Kidney (tissue), 14 donors: ENCODE data around the gene PIGO. TPM values are rescaled to one million over a fixed set of nuclear protein-coding genes. Genes with fewer than 3 reads are reported as not detected.

Source experiments
- DNase-seq, 5 donors: peaks; one replicate each; pipeline ENCODE4 v3.0.0-alpha.2; 2013 to 2020
- FAIRE-seq: peaks from 2 replicates; lab custom pipeline; 2012; peaks lifted over from hg19 to GRCh38; lab: Jason Lieb, UNC
- H3K27ac ChIP-seq, 2 donors: one replicate each; pipeline ENCODE4 v1.7.0; 2013; ENCODE audit warnings: low read depth in 2 of 2, low read length in 2 of 2, inconsistent platforms in 1 of 2
- H3K27me3 ChIP-seq: one replicate; pipeline ENCODE4 v1.7.1; 2013; ENCODE audit warnings: low read length, inconsistent platforms; ENCODE audit not compliant: control insufficient read depth, insufficient read depth
- H3K36me3 ChIP-seq, 3 donors: one replicate each; pipeline versions ENCODE4 v1.7.0 to v1.7.1; 2013; ENCODE audit warnings: low read length in 3 of 3, control low read depth in 1 of 3, inconsistent platforms in 1 of 3; ENCODE audit not compliant: insufficient read depth in 3 of 3, control insufficient read depth in 2 of 3
- H3K4me1 ChIP-seq, 3 donors: one replicate each; pipeline versions ENCODE4 v1.7.0 to v1.7.1; 2013; ENCODE audit warnings: low read length in 3 of 3, inconsistent platforms in 1 of 3, low read depth in 1 of 3; ENCODE audit not compliant: control insufficient read depth in 2 of 3, insufficient read depth in 2 of 3
- H3K4me3 ChIP-seq, 3 donors: one replicate each; pipeline versions ENCODE4 v1.7.0 to v1.8.1; 2013; ENCODE audit warnings: low read length in 3 of 3, control low read depth in 1 of 3, inconsistent platforms in 1 of 3
- H3K9ac ChIP-seq, 3 donors: one replicate each; pipeline versions ENCODE4 v1.7.0 to v1.7.1; 2013; ENCODE audit warnings: low read length in 3 of 3, control low read depth in 1 of 3, inconsistent platforms in 1 of 3
- H3K9me3 ChIP-seq, 3 donors: one replicate each; pipeline versions ENCODE4 v1.7.0 to v1.7.1; 2013; ENCODE audit warnings: low read length in 3 of 3, control low read depth in 1 of 3, inconsistent platforms in 1 of 3; ENCODE audit not compliant: control insufficient read depth in 2 of 3, insufficient read depth in 1 of 3
- CTCF ChIP-seq: IDR thresholded peaks from 3 replicates; pipeline ENCODE4 v1.5.1; 2012; ENCODE audit warnings: mild to moderate bottlenecking, moderate library complexity, borderline replicate concordance; ENCODE audit not compliant: insufficient read depth; ENCODE audit errors: extremely low read depth
- intact Hi-C: fragments of 100-400 bp; cut with DNase I; formaldehyde crosslinking; loops from one replicate; pipeline ENCODE4 v1.11.1; 2022
- polyA plus RNA-seq: library from polyadenylated mRNA; stranded (reverse); fragments of 350-450 nt; fragmentation: Illumina TruSeq; extraction: RNeasy Lipid Tissue Mini Kit (QIAGEN cat#74804); gene quantifications from one replicate; pipeline ENCODE4 v1.2.3, GENCODE V29; 2014; ENCODE audit warnings: low read depth, low replicate concordance; ENCODE audit not compliant: insufficient read depth
- total RNA-seq: library from RNA; stranded (reverse); fragmentation: NEBNext Ultra II Directional; extraction: Animal tissue kit (Norgen Biotek cat#: 25700); gene quantifications from one replicate; pipeline ENCODE4 v1.2.1, GENCODE V29; 2021
- donor health status: control.
- donor health status: control.
- donor health status: control.
- donor health status: control.
- donor health status: control.
- donor health status: DM: yes; HTN: yes; CAD: no.
- donor health status: Normal renal cell carcinoma (clear cell type).

The PIGO gene
- total and polyA plus RNA-seq, 2 donors from 2014 or later = 28.1 to 34.9 TPM

DNA sequence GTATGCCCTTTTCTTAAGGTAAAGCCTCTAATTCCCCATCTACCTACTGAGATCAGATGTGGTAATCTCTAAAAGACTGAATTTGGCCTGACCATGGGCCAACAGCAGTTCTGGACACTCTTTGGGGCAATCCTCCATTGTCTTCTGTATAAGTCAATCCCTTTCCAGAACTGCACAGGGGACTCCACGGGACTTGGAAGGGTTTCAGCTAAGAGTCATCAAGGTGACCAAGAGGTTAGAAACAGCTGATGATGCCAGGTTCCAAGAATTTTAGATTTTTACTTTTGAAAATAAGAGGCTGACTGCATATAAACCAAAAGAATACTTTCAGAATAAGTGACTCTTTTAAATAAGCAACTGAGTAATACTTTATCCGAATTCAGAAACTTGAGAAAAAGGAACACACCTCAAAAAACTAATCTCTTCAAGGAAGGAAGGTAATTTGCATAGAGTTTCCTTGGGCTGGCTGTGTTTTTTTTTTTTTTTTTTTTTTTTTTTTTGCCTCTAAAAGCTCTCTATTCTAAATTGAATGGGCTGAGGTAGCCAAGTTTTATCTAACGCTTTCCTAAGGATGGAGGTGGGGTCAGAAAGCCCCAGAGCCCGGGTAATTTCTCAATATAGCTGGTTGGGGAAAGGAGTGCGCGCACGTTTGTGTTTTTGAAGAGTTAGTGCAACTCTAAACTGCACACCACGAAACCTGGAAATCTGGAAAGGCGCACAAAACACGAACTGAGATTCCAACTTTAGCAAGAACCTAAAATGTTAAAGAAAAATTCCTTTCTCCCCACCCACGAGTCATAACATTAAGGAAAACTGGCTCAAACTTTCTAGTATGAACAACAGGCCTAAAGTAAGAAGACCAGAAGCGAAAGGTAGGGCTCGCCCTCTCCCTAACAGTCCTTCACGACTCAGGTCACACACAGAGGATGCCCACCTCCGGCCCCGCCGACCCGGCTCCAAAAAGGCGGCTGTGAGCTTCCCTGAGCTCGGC lies 25.3 kb downstream of the PIGO start:
- H3K4me1 ChIP-seq = peaks cover 4 to 29% (median 23%) of the 10 kb centered on the region in 3 donors
- H3K27me3 ChIP-seq = no peaks in the 10 kb centered on the region
- H3K9me3 ChIP-seq = no peaks in the 10 kb centered on the region
- TF ChIP-seq CTCF = no peak
- DNase-seq (peak in 2 of 5 donors; percentile 13 to 21), FAIRE-seq (no peak)
- intact Hi-C loops = no loop called here
- peak overlapping the region; percentile 93 to 98 for H3K27ac ChIP-seq
- peak overlapping the region; percentile 66 to 87 (median 85) for H3K4me3 ChIP-seq
- peak overlapping the region; percentile 48 to 92 (median 91) for H3K9ac ChIP-seq
- H3K36me3 ChIP-seq = peaks cover 12 to 19% (median 19%) of the 10 kb centered on the region in 3 donors

GRCh38 chr9:35069020-35069419 lies 27.4 kb downstream of the PIGO start:
- Histone ChIP-seq H3K4me1 (peaks cover 4 to 29% (median 23%) of the 10 kb centered on the region in 3 donors), H3K4me3 (peak overlapping the region in 2 of 3 donors; percentile 5 to 20), H3K9me3 (no peaks in the 10 kb centered on the region), H3K27ac (no peak overlapping the region), H3K9ac (peak overlapping the region in 1 of 3 donors; percentile 22), H3K27me3 (no peaks in the 10 kb centered on the region), H3K36me3 (peaks cover 24 to 40% (median 33%) of the 10 kb centered on the region in 3 donors)
- intact Hi-C loops = no loop called here
- DNase-seq = no peak
- no peak for FAIRE-seq
- no peak for TF ChIP-seq CTCF

DNA sequence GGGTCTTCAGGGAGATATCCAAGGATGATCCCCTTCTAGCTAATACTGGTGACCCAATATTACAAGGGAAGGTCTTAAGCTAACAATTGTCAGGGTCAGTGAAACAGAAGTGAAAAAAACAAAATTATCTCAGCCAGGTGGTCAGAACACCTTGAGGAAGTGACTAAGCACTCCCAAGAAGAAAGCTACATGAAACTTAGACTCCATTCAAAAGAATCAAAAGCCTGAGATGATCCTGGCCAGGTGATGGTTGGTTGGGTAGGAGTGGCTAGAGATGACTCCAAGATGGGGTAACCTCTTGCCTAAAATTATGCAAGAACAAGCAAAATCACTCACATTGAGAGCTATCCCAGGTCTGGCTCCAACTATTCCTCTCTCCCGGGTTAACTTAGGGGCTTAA lies 29.3 kb downstream of the PIGO start:
- Histone ChIP-seq H3K4me3 (no peak overlapping the region), H3K9ac (no peak overlapping the region), H3K27me3 (no peaks in the 10 kb centered on the region), H3K9me3 (no peaks in the 10 kb centered on the region), H3K36me3 (peaks cover 39 to 59% (median 52%) of the 10 kb centered on the region in 3 donors), H3K27ac (no peak overlapping the region), H3K4me1 (peaks cover 4 to 25% (median 23%) of the 10 kb centered on the region in 3 donors)
- intact Hi-C loops = no loop called here
- FAIRE-seq = no peak
- TF ChIP-seq CTCF = no peak
- no peak for DNase-seq
